HepG2 (cell line): ENCODE results near the gene FOXL3. TPM values are rescaled to one million over a fixed set of nuclear protein-coding genes. Genes with fewer than 3 reads are reported as not detected.

ENCODE experiments used
- ATAC-seq: fragments of 200-7000 bp; cut with Tn5 transposase; 3 replicates; pipeline ENCODE4 v1.9.1; 2020; ENCODE audit warnings: mild to moderate bottlenecking, moderate library complexity
- BruUV-seq: library from RNA; stranded (reverse); fragments of 400-500 nt; replicated peaks from 2 replicates; lab custom pipeline; 2021; lab: Mats Ljungman, UMichigan
- CTCF ChIA-PET: fragments of 300-600 bp; formaldehyde crosslinking; extraction: SDS; loops from one replicate; lab custom pipeline; 2021; ENCODE audit warnings: low total read pairs, inconsistent platforms, low intra/inter-chr PET ratio; lab: Yijun Ruan, JAX
- POLR2A ChIA-PET: fragments of 350-600 bp; sonication (Branson Sonifier 250); formaldehyde crosslinking; loops from one replicate; lab custom pipeline; 2020; ENCODE audit warnings: antibody characterized with exemption, inconsistent platforms; lab: Yijun Ruan, JAX
- DNase-seq: peaks from one replicate; pipeline ENCODE4 v3.0.0-alpha.2; 2015; ENCODE audit warnings: low spot score
- FAIRE-seq: peaks from 3 replicates; lab custom pipeline; 2011; peaks lifted over from hg19 to GRCh38; lab: Jason Lieb, UNC
- H2AFZ ChIP-seq: one replicate; pipeline ENCODE4 v1.6.1; 2011; ENCODE audit warnings: low read length, inconsistent platforms
- H3K27ac ChIP-seq: fragments of 300-600 bp; 3 replicates; pipeline ENCODE4 v1.8.0; 2011; ENCODE audit warnings: mixed run types, mild to moderate bottlenecking, mixed read lengths, low read length, inconsistent platforms; ENCODE audit not compliant: insufficient read depth; ENCODE audit errors: extremely low read length
- H3K27me3 ChIP-seq, 2 experiments: fragments of 200-600 bp in 1 of 2; 2 replicates in 1 of 2; 3 replicates in 1 of 2; pipeline versions ENCODE4 v1.6.0 to v1.8.0; 2011; ENCODE audit warnings: low read length in 2 of 2, mild to moderate bottlenecking in 2 of 2, moderate library complexity in 2 of 2, inconsistent platforms in 1 of 2; ENCODE audit not compliant: insufficient read depth in 2 of 2, control insufficient read depth in 1 of 2
- H3K36me3 ChIP-seq, 2 experiments: fragments of 200-600 bp in 1 of 2; replicated peaks in 1 of 2; 2 replicates in 1 of 2; 3 replicates in 1 of 2; pipeline versions ENCODE4 v1.5.1 to v1.8.0; 2011; ENCODE audit warnings: low read length in 2 of 2, inconsistent platforms in 1 of 2; ENCODE audit not compliant: insufficient read depth in 2 of 2, control insufficient read depth in 1 of 2
- H3K4me1 ChIP-seq: 2 replicates; pipeline ENCODE4 v1.5.1; 2012; ENCODE audit warnings: low read length, inconsistent platforms; ENCODE audit not compliant: insufficient read depth
- H3K4me2 ChIP-seq: 2 replicates; pipeline ENCODE4 v1.6.0; 2011; ENCODE audit warnings: low read depth, low read length, inconsistent platforms
- H3K4me3 ChIP-seq, 3 experiments: fragments of 200-600 bp in 1 of 3; sonication (generic), shearing (Covaris generic) in 1 of 3; replicated peaks in 1 of 3; 2 replicates each; pipeline ENCODE4 v1.5.1; 2011 to 2016; ENCODE audit warnings: low read length in 3 of 3, inconsistent platforms in 2 of 3, low read depth in 2 of 3, mild to moderate bottlenecking in 2 of 3, control low read depth in 1 of 3, mixed read lengths in 1 of 3; ENCODE audit not compliant: insufficient read depth in 1 of 3
- H3K79me2 ChIP-seq: one replicate; pipeline ENCODE4 v1.6.1; 2011; ENCODE audit warnings: low read length, inconsistent platforms; ENCODE audit not compliant: insufficient read depth
- H3K9ac ChIP-seq: 2 replicates; pipeline ENCODE4 v1.6.0; 2011; ENCODE audit warnings: mild to moderate bottlenecking, low read depth, low read length, inconsistent platforms; ENCODE audit not compliant: insufficient read depth
- H3K9me3 ChIP-seq: 2 replicates; pipeline ENCODE4 v1.5.1; 2012; ENCODE audit warnings: mild to moderate bottlenecking, low read length
- H4K20me1 ChIP-seq: 2 replicates; pipeline ENCODE4 v1.6.0; 2011; ENCODE audit warnings: inconsistent platforms, mild to moderate bottlenecking, low read length, moderate library complexity; ENCODE audit not compliant: insufficient read depth
- AGO2 ChIP-seq: fragments of 200-400 bp; formaldehyde crosslinking; optimal IDR thresholded peaks from 2 replicates; pipeline ENCODE3; 2017; ENCODE audit warnings: mild to moderate bottlenecking, low read depth, low read length, moderate library complexity
- CBX1 ChIP-seq: IDR thresholded peaks from one replicate; pipeline ENCODE4 v1.6.1; 2016; ENCODE audit warnings: antibody characterized with exemption, low read depth
- HNF4G ChIP-seq, 2 experiments: sonication (generic) in 1 of 2; formaldehyde crosslinking in 1 of 2; IDR thresholded peaks; 2 replicates each; pipeline versions ENCODE4 v1.4.0 to v1.6.1; 2011 to 2020; ENCODE audit warnings: borderline replicate concordance in 2 of 2, low read depth in 2 of 2, mild to moderate bottlenecking in 2 of 2, low read length in 1 of 2, missing genetic modification reagents in 1 of 2, moderate library complexity in 1 of 2
- KLF6 ChIP-seq: IDR thresholded peaks from 2 replicates; pipeline ENCODE4 v1.8.0; 2016; ENCODE audit warnings: missing biosample characterization, missing genetic modification reagents
- NFAT5 ChIP-seq: sonication (generic); formaldehyde crosslinking; IDR thresholded peaks from 2 replicates; pipeline ENCODE4 v1.4.0; 2020; ENCODE audit warnings: missing genetic modification reagents
- SATB2 ChIP-seq: sonication (generic); formaldehyde crosslinking; IDR thresholded peaks from 2 replicates; pipeline ENCODE4 v1.5.0; 2020; ENCODE audit warnings: missing genetic modification reagents
- UBTF ChIP-seq: sonication (generic); formaldehyde crosslinking; IDR thresholded peaks from 2 replicates; pipeline ENCODE4 v1.4.0; 2020; ENCODE audit warnings: mild to moderate bottlenecking, missing genetic modification reagents
- ZBTB10 ChIP-seq: sonication (generic); formaldehyde crosslinking; IDR thresholded peaks from 2 replicates; pipeline ENCODE4 v1.4.0; 2020; ENCODE audit warnings: missing genetic modification reagents, borderline replicate concordance
- ZC3H13 ChIP-seq: sonication (generic); formaldehyde crosslinking; IDR thresholded peaks from 2 replicates; pipeline ENCODE4 v1.8.1; 2023; ENCODE audit warnings: mild to moderate bottlenecking, missing genetic modification reagents, moderate library complexity
- WGBS: methylation state at CpG from one replicate; pipeline ENCODE4 v1.1.6; 2017; ENCODE audit warnings: low lambda C conversion rate; 5-methylcytosine and 5-hydroxymethylcytosine counted together
- in situ Hi-C: cut with HindIII; loops from 2 replicates; pipeline ENCODE4 v1.10.0; 2017; ENCODE audit warnings: low pct_unique_long_range_greater_than_20kb; ENCODE audit not compliant: extremely low pct_ligation_motif_present
- intact Hi-C: fragments of 100-400 bp; cut with micrococcal nuclease; formaldehyde crosslinking; loops from one replicate; pipeline ENCODE4 v1.10.0; 2022; ENCODE audit not compliant: unreplicated experiment
- polyA plus RNA-seq, 8 experiments: library from polyadenylated mRNA; depleted of rRNA in 3 of 8; stranded (reverse) in 7 of 8; unstranded in 1 of 8; fragments of >200 nt; fragmentation: Illumina TruSeq in 4 of 8; extraction: Trizol in 4 of 8; gene quantifications; 2 replicates each; pipeline versions ENCODE4 v1.2.1 to v1.2.3, GENCODE V29; 2011 to 2016; ENCODE audit warnings: low read depth in 4 of 8, missing spikeins in 1 of 8, mixed read lengths in 1 of 8; ENCODE audit not compliant: insufficient read depth in 1 of 8
- total RNA-seq, 5 experiments: library from RNA; depleted of rRNA; stranded (reverse); fragments of >200 nt; fragmentation: Illumina TruSeq; extraction: Trizol; gene quantifications; 2 replicates each; pipeline ENCODE4 v1.2.3, GENCODE V29; 2016; ENCODE audit warnings: low read depth in 1 of 5

FOXL3 gene
- total and polyA plus RNA-seq, 2 of the 13 experiments (the other 11 are each of a cell fraction or from before 2014, with no cell fraction given), result not detected

GRCh38 chr7:260441-261281, 29.3 kb upstream of the FOXL3 start:
- H3K9ac ChIP-seq, result no peak overlapping the region

More at GRCh38 chr7:260441-261281, 29.3 kb upstream of the FOXL3 start:
- H3K79me2 ChIP-seq, result no peaks in the 10 kb centered on the region
- no peak overlapping the region for H3K4me2 ChIP-seq
- H3K9me3 ChIP-seq, result peaks cover 28% of the 10 kb centered on the region
- ATAC-seq, result peak; percentile 5; the same call in 2 of the 3 replicates
- intact Hi-C loops (no loop called here), in situ Hi-C loops (no loop called here)
- no peak overlapping the region for H3K4me3 ChIP-seq
- H3K27ac ChIP-seq, result no peak overlapping the region
- whole genome bisulfite sequencing, result 93% methylated on average over 6 of the region's 35 CpGs
- peaks cover 6 to 14% of the 10 kb centered on the region in 2 experiments; a peak in 3 of 5 replicates for H3K36me3 ChIP-seq
- H4K20me1 ChIP-seq, result no peaks in the 10 kb centered on the region
- H3K27me3 ChIP-seq, result no peaks in the 10 kb centered on the region
- ChIA-PET POLR2A (no interaction called here), CTCF (no interaction called here)
- no peak for DNase-seq
- H2AFZ ChIP-seq, result no peak overlapping the region
- FAIRE-seq, result no peak
- TF ChIP-seq CBX1 (no peak), KLF6 (CRISPR knock-in tag) (no peak), SATB2 (CRISPR knock-in tag) (no peak), ZC3H13 (CRISPR knock-in tag) (peak; percentile 50; the same call in 1 of the 2 replicates), NFAT5 (CRISPR knock-in tag) (no peak), AGO2 (peak; percentile 75), UBTF (CRISPR knock-in tag) (0 out of 2 replicates have a peak, but pooled peaks have one; percentile 16), HNF4G (IDR thresholded peaks at IDR 0.05; ENCODE audit: borderline replicate concordance, low read depth, low read length) (no peak), HNF4G (CRISPR knock-in tag; IDR thresholded peaks at IDR 0.05; ENCODE audit: borderline replicate concordance, low read depth) (no peak), ZBTB10 (no peak)
- H3K4me1 ChIP-seq, result no peaks in the 10 kb centered on the region
- BruUV-seq, result no TSS peak
